ENCODE results near the gene ARHGAP26.

Gene ARHGAP26

DNA sequence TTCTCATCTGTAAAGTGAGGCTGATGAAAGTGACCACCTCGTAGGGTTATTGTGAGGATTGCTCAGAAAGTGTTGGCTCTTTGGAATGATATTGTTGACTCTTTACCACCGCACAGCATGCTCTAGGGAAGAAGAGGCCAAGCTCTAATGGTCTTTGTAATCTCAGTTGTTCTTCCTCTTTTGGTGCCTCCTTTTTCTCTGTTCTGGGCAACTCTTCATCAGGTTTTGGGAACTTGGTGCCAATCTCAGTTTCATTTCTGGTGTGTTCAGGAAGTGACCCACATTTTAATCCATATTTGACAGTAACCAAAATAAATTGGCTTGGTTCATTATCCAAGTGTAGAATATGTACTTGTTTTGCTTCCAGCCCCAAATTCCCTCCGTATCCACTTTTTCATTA lies 25.1 kb downstream of the ARHGAP26 start:
- no peaks in the 10 kb centered on the region for H3K4me1 ChIP-seq (ENCODE audit: control insufficient read depth, low read length)
- H3K9me2 ChIP-seq (replicated peaks; ENCODE audit: control insufficient read depth, low read length) = no peaks in the 10 kb centered on the region
- TF ChIP-seq, protein P1, sequence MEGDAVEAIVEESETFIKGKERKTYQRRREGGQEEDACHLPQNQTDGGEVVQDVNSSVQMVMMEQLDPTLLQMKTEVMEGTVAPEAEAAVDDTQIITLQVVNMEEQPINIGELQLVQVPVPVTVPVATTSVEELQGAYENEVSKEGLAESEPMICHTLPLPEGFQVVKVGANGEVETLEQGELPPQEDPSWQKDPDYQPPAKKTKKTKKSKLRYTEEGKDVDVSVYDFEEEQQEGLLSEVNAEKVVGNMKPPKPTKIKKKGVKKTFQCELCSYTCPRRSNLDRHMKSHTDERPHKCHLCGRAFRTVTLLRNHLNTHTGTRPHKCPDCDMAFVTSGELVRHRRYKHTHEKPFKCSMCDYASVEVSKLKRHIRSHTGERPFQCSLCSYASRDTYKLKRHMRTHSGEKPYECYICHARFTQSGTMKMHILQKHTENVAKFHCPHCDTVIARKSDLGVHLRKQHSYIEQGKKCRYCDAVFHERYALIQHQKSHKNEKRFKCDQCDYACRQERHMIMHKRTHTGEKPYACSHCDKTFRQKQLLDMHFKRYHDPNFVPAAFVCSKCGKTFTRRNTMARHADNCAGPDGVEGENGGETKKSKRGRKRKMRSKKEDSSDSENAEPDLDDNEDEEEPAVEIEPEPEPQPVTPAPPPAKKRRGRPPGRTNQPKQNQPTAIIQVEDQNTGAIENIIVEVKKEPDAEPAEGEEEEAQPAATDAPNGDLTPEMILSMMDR (IDR thresholded peaks at IDR 0.05; ENCODE audit: low read depth, low read length, poor library complexity, severe bottlenecking) = no peak
- TF ChIP-seq EZH2phosphoT487 (IDR thresholded peaks at IDR 0.05; ENCODE audit: borderline replicate concordance, low read length) = no peak
- no peaks in the 10 kb centered on the region for H4K20me1 ChIP-seq (ENCODE audit: control insufficient read depth, insufficient read depth, low read depth, low read length)
- no peaks in the 10 kb centered on the region for H3K36me3 ChIP-seq (ENCODE audit: control insufficient read depth, low read length)
- H3K9me3 ChIP-seq (ENCODE audit: control insufficient read depth, insufficient read depth, low read length) = no peaks in the 10 kb centered on the region
- H3K27ac ChIP-seq (ENCODE audit: low read depth, low read length) = no peak overlapping the region
- H3F3A ChIP-seq (ENCODE audit: control insufficient read depth, insufficient read depth) = no peaks in the 10 kb centered on the region
- peaks cover 27% of the 10 kb centered on the region for H3K27me3 ChIP-seq (ENCODE audit: control insufficient read depth, low read length)
- no peaks in the 10 kb centered on the region for H3K79me2 ChIP-seq (ENCODE audit: control insufficient read depth, low read length)
- H3K4me2 ChIP-seq (ENCODE audit: low read length) = no peak overlapping the region
- H3K4me3 ChIP-seq (ENCODE audit: low read length) = no peak overlapping the region

DNA sequence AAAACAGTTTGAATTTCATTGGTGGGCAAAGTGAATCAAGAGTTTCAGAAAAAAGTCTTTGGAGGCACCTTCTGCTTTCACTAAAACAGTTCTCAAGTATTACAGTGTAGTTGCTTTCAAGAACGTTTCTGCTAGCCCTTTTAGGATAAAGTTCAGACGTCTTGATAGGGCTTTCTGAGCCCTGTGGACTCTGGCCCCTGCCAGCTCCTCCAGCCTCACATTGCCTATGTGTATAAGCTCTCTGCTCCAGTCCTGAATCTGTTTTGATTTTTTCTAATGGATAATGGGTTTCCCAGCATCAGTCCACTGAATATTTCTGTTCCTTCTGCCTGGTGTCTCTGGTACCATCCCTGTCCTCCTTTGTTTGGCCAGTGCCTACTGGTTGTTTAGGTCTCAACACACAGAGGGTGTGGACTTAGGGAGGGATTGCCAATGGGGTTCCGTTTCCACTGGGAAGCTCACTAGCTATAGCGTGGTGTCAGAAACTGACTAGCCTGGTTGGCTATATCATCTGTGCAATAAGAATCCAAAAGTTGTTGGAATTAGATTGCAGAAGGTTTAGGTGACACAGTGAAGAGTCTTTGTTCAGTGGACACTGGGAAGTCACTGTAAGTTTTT lies 26.4 kb downstream of the ARHGAP26 start:
- H3K4me1 ChIP-seq (ENCODE audit: control insufficient read depth, low read length) = peaks cover 5% of the 10 kb centered on the region; the same call in 1 of the 2 replicates

DNA sequence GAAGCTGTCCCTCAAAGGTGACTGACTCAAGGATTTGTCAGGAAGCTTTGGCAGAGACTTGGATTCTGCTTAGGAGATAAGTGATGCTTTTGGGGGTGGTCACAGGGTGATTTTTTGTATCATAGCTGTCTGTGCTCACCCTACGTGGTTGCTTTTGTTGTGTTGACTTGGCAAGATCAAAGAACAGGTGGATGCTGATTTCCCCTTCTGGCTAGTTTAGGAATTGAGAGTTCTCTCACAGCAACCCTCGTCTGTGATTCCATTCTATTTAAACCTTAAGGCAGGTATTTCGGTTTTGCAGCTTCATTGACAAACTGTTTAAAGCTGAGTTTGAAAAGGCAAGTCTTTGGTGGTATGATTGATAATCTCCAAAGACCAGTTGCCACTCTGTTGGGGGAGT lies 27.2 kb downstream of the ARHGAP26 start:
- H3K27me3 ChIP-seq (ENCODE audit: control insufficient read depth, low read length) = peaks cover 43% of the 10 kb centered on the region
- no peaks in the 10 kb centered on the region for H3K79me2 ChIP-seq (ENCODE audit: control insufficient read depth, low read length)
- H3F3A ChIP-seq (ENCODE audit: control insufficient read depth, insufficient read depth) = no peaks in the 10 kb centered on the region
- no peaks in the 10 kb centered on the region for H3K36me3 ChIP-seq (ENCODE audit: control insufficient read depth, low read length)
- no peak overlapping the region for H3K27ac ChIP-seq (ENCODE audit: low read depth, low read length)
- H3K9me2 ChIP-seq (replicated peaks; ENCODE audit: control insufficient read depth, low read length) = no peaks in the 10 kb centered on the region
- H3K4me1 ChIP-seq (ENCODE audit: control insufficient read depth, low read length) = peaks cover 5% of the 10 kb centered on the region; the same call in 1 of the 2 replicates
- no peaks in the 10 kb centered on the region for H3K9me3 ChIP-seq (ENCODE audit: control insufficient read depth, insufficient read depth, low read length)
- no peak overlapping the region for H3K4me2 ChIP-seq (ENCODE audit: low read length)
- TF ChIP-seq, protein P1 (IDR thresholded peaks at IDR 0.05; ENCODE audit: low read depth, low read length, poor library complexity, severe bottlenecking) = no peak
- no peak for TF ChIP-seq EZH2phosphoT487 (IDR thresholded peaks at IDR 0.05; ENCODE audit: borderline replicate concordance, low read length)
- H4K20me1 ChIP-seq (ENCODE audit: control insufficient read depth, insufficient read depth, low read depth, low read length) = no peaks in the 10 kb centered on the region; the same call in 1 of the 2 replicates
- no peak overlapping the region for H3K4me3 ChIP-seq (ENCODE audit: low read length)

More for the DNA sequence above, 26.4 kb downstream of the ARHGAP26 start:
- no peak overlapping the region for H3K4me2 ChIP-seq (ENCODE audit: low read length)
- no peaks in the 10 kb centered on the region for H3K36me3 ChIP-seq (ENCODE audit: control insufficient read depth, low read length)
- H3K9me2 ChIP-seq (replicated peaks; ENCODE audit: control insufficient read depth, low read length) = no peaks in the 10 kb centered on the region
- no peak overlapping the region for H3K4me3 ChIP-seq (ENCODE audit: low read length)
- no peaks in the 10 kb centered on the region for H3K9me3 ChIP-seq (ENCODE audit: control insufficient read depth, insufficient read depth, low read length)
- peaks cover 38% of the 10 kb centered on the region for H3K27me3 ChIP-seq (ENCODE audit: control insufficient read depth, low read length)
- no peak for TF ChIP-seq EZH2phosphoT487 (IDR thresholded peaks at IDR 0.05; ENCODE audit: borderline replicate concordance, low read length)
- TF ChIP-seq, protein P1 (IDR thresholded peaks at IDR 0.05; ENCODE audit: low read depth, low read length, poor library complexity, severe bottlenecking) = no peak
- H3F3A ChIP-seq (ENCODE audit: control insufficient read depth, insufficient read depth) = no peaks in the 10 kb centered on the region
- H3K79me2 ChIP-seq (ENCODE audit: control insufficient read depth, low read length) = no peaks in the 10 kb centered on the region
- H4K20me1 ChIP-seq (ENCODE audit: control insufficient read depth, insufficient read depth, low read depth, low read length) = no peaks in the 10 kb centered on the region; the same call in 1 of the 2 replicates
- H3K27ac ChIP-seq (ENCODE audit: low read depth, low read length) = no peak overlapping the region

All from DOHH2 (cell line).